Smooth muscle cell (in vitro differentiated cells): ENCODE measurements around the gene CDX1. TPM values are rescaled to one million over a fixed set of nuclear protein-coding genes. Genes with fewer than 3 reads are reported as not detected.

ENCODE experiments used
- DNase-seq: peaks from one replicate; lab custom pipeline; 2025; ENCODE audit not compliant: unreplicated experiment; lab: John Stamatoyannopoulos, UW
- H2AFZ ChIP-seq: fragments of 200-600 bp; sonication (generic); 2 replicates; pipeline ENCODE4 v1.6.0; 2016; ENCODE audit warnings: antibody characterized with exemption, low read depth, mild to moderate bottlenecking
- H3F3A ChIP-seq: fragments of 200-600 bp; sonication (generic); 2 replicates; pipeline ENCODE4 v1.6.0; 2017; ENCODE audit warnings: antibody characterized with exemption, low read depth
- H3K27ac ChIP-seq: fragments of 200-600 bp; sonication (generic); 2 replicates; pipeline ENCODE4 v1.5.1; 2016; ENCODE audit warnings: low read depth, mild to moderate bottlenecking
- H3K27me3 ChIP-seq: fragments of 200-600 bp; sonication (generic); 2 replicates; pipeline ENCODE4 v1.6.1; 2016; ENCODE audit warnings: low read depth, mild to moderate bottlenecking
- H3K36me3 ChIP-seq: fragments of 200-600 bp; sonication (generic); 2 replicates; pipeline ENCODE4 v1.5.1; 2016; ENCODE audit warnings: low read depth
- H3K4me1 ChIP-seq: fragments of 200-600 bp; sonication (generic); 2 replicates; pipeline ENCODE4 v1.5.1; 2016; ENCODE audit warnings: low read depth
- H3K4me2 ChIP-seq: fragments of 200-600 bp; sonication (generic); 2 replicates; pipeline ENCODE4 v1.6.0; 2016; ENCODE audit warnings: mild to moderate bottlenecking
- H3K4me3 ChIP-seq: fragments of 200-600 bp; sonication (generic); 2 replicates; pipeline ENCODE4 v1.5.1; 2016; ENCODE audit warnings: mild to moderate bottlenecking
- H3K79me2 ChIP-seq: fragments of 200-600 bp; sonication (generic); 2 replicates; pipeline ENCODE4 v1.6.0; 2016; ENCODE audit warnings: low read depth, mild to moderate bottlenecking
- H3K9ac ChIP-seq: fragments of 200-600 bp; sonication (generic); 2 replicates; pipeline ENCODE4 v1.6.0; 2016; ENCODE audit warnings: low read depth
- H3K9me3 ChIP-seq: fragments of 200-600 bp; sonication (generic); replicated peaks from 2 replicates; pipeline ENCODE4 v1.5.1; 2016; ENCODE audit warnings: low read depth
- H4K20me1 ChIP-seq: fragments of 200-600 bp; sonication (generic); 2 replicates; pipeline ENCODE4 v1.6.0; 2016; ENCODE audit warnings: low read depth
- CTCF ChIP-seq: fragments of 200-600 bp; sonication (generic); IDR thresholded peaks from 2 replicates; pipeline ENCODE4 v1.5.1; 2017; ENCODE audit warnings: borderline replicate concordance, mild to moderate bottlenecking, antibody characterized with exemption; ENCODE audit not compliant: insufficient read depth, poor library complexity, severe bottlenecking
- WGBS: methylation state at CpG from one replicate; pipeline ENCODE4 v1.1.7; 2016; ENCODE audit warnings: low lambda C conversion rate; 5-methylcytosine and 5-hydroxymethylcytosine counted together
- polyA plus RNA-seq: library from polyadenylated mRNA; unstranded; fragments of >200 nt; fragmentation: Nextera tagmentation; extraction: Ambion mirVana; gene quantifications from 2 replicates; pipeline ENCODE4 v1.2.1, GENCODE V29; 2016
- total RNA-seq: library from RNA; depleted of rRNA; stranded (reverse); fragments of >200 nt; gene quantifications from 2 replicates; pipeline ENCODE4 v1.2.3, GENCODE V29; 2014

Gene CDX1
- total and polyA plus RNA-seq, 2 experiments from 2014 or later = 1.4 to 5.0 TPM

GRCh38 chr5:150224483-150225027 is 58.0 kb downstream of the CDX1 start:
- H3K27ac ChIP-seq = no peak overlapping the region
- no peak for DNase-seq
- no peaks in the 10 kb centered on the region for H4K20me1 ChIP-seq
- no peaks in the 10 kb centered on the region for H3K4me1 ChIP-seq
- H3K79me2 ChIP-seq = no peaks in the 10 kb centered on the region
- H3F3A ChIP-seq = no peaks in the 10 kb centered on the region
- H3K4me3 ChIP-seq = no peak overlapping the region
- H3K4me2 ChIP-seq = no peak overlapping the region
- 59% methylated on average over 8 of the region's 8 CpGs for WGBS
- no peaks in the 10 kb centered on the region for H3K36me3 ChIP-seq
- no peaks in the 10 kb centered on the region for H3K27me3 ChIP-seq
- no peak for TF ChIP-seq CTCF
- H3K9ac ChIP-seq = no peak overlapping the region
- no peak overlapping the region for H2AFZ ChIP-seq
- no peaks in the 10 kb centered on the region for H3K9me3 ChIP-seq

- H3K36me3 ChIP-seq = no peaks in the 10 kb centered on the region
- TF ChIP-seq CTCF = no peak
- no peak for DNase-seq
- H3K27me3 ChIP-seq = no peaks in the 10 kb centered on the region
- H3K4me2 ChIP-seq = no peak overlapping the region
- no peaks in the 10 kb centered on the region for H4K20me1 ChIP-seq
- no peaks in the 10 kb centered on the region for H3K9me3 ChIP-seq
- no peak overlapping the region for H3K9ac ChIP-seq
- no peaks in the 10 kb centered on the region for H3K79me2 ChIP-seq
- no peaks in the 10 kb centered on the region for H3F3A ChIP-seq
- WGBS = 98% methylated on average over 5 of the region's 5 CpGs
- no peaks in the 10 kb centered on the region for H3K4me1 ChIP-seq
- no peak overlapping the region for H3K27ac ChIP-seq
- H3K4me3 ChIP-seq = no peak overlapping the region
- no peak overlapping the region for H2AFZ ChIP-seq
Observed at GRCh38 chr5:150227036-150227435, 60.5 kb downstream of the CDX1 start.

- Histone ChIP-seq H3K9me3 (no peaks in the 10 kb centered on the region), H3F3A (no peaks in the 10 kb centered on the region), H4K20me1 (no peaks in the 10 kb centered on the region), H3K4me1 (no peaks in the 10 kb centered on the region), H3K27me3 (no peaks in the 10 kb centered on the region), H3K9ac (no peak overlapping the region), H3K4me3 (no peak overlapping the region), H3K27ac (no peak overlapping the region), H2AFZ (no peak overlapping the region), H3K79me2 (no peaks in the 10 kb centered on the region), H3K36me3 (no peaks in the 10 kb centered on the region), H3K4me2 (no peak overlapping the region)
- no peak for TF ChIP-seq CTCF
- WGBS = 82% methylated on average over 11 of the region's 11 CpGs
- DNase-seq = no peak
Observed at GRCh38 chr5:150227606-150228273, 61.2 kb downstream of the CDX1 start.

GRCh38 chr5:150229571-150229970 is 63.0 kb downstream of the CDX1 start:
- Histone ChIP-seq H3K4me3 (no peak overlapping the region), H3K36me3 (no peaks in the 10 kb centered on the region), H3K9me3 (no peaks in the 10 kb centered on the region), H3K27ac (no peak overlapping the region), H3K4me1 (no peaks in the 10 kb centered on the region), H3K27me3 (no peaks in the 10 kb centered on the region), H4K20me1 (no peaks in the 10 kb centered on the region), H3K4me2 (no peak overlapping the region), H3K79me2 (no peaks in the 10 kb centered on the region), H3F3A (no peaks in the 10 kb centered on the region), H2AFZ (no peak overlapping the region), H3K9ac (no peak overlapping the region)
- no peak for TF ChIP-seq CTCF
- 78% methylated on average over 3 of the region's 3 CpGs for WGBS
- DNase-seq = no peak
